Ascending aorta (tissue), 2 donors: Measurements from ENCODE around the gene GJA4. TPM values are rescaled to one million over a fixed set of nuclear protein-coding genes. Genes with fewer than 3 reads are reported as not detected.

Source experiments
- DNase-seq, 2 donors: peaks; one replicate each; pipeline ENCODE4 v3.0.0-alpha.2; 2019; ENCODE audit warnings: low spot score in 2 of 2
- H3K27ac ChIP-seq, 2 donors: fragments of 200-600 bp; sonication (generic); one replicate each; pipeline ENCODE4 v1.5.1; 2016 to 2017; ENCODE audit warnings: mild to moderate bottlenecking in 1 of 2
- H3K27me3 ChIP-seq: fragments of 200-600 bp; sonication (generic); one replicate; pipeline ENCODE4 v1.5.1; 2017
- H3K36me3 ChIP-seq, 2 donors: fragments of 200-600 bp; sonication (generic); one replicate each; pipeline ENCODE4 v1.5.1; 2016
- H3K4me1 ChIP-seq, 2 donors: fragments of 200-600 bp; sonication (generic); one replicate each; pipeline ENCODE4 v1.5.1; 2016 to 2017; ENCODE audit warnings: mild to moderate bottlenecking in 1 of 2
- H3K4me3 ChIP-seq, 2 donors: fragments of 200-600 bp; sonication (generic); one replicate each; pipeline ENCODE4 v1.5.1; 2016 to 2017; ENCODE audit warnings: mild to moderate bottlenecking in 1 of 2
- H3K9me3 ChIP-seq, 2 donors: fragments of 200-600 bp; sonication (generic); one replicate each; pipeline ENCODE4 v1.5.1; 2016
- CTCF ChIP-seq, 3 experiments: fragments of 200-600 bp in 2 of 3; fragments of 450-650 bp in 1 of 3; sonication (generic) in 2 of 3; IDR thresholded peaks; one replicate each; pipeline ENCODE4 v1.5.1; 2016 to 2019; ENCODE audit warnings: antibody characterized with exemption in 3 of 3, mild to moderate bottlenecking in 1 of 3, moderate library complexity in 1 of 3
- intact Hi-C: fragments of 100-400 bp; cut with DNase I; formaldehyde crosslinking; loops from one replicate; pipeline ENCODE4 v1.15.1; 2023
- total RNA-seq: library from RNA; depleted of rRNA; stranded (reverse); fragments of >200 nt; gene quantifications from one replicate; pipeline ENCODE4 v1.1.0, GENCODE V29; 2016

The GJA4 gene
- total RNA-seq, 1 donor from 2014 or later = 190 TPM

- intact Hi-C loops = no loop called here
- peak overlapping the region in 1 of 2 donors; percentile 31 for H3K4me3 ChIP-seq
- no peak for DNase-seq
- peaks cover 3 to 27% of the 10 kb centered on the region in 2 donors for H3K4me1 ChIP-seq
- peaks cover 0 to 9% of the 10 kb centered on the region in 2 donors for H3K9me3 ChIP-seq
- TF ChIP-seq CTCF (IDR thresholded peaks at IDR 0.05) = no peak
- peak overlapping the region; percentile 86 to 87 for H3K27ac ChIP-seq
- no peaks in the 10 kb centered on the region for H3K36me3 ChIP-seq
- no peaks in the 10 kb centered on the region for H3K27me3 ChIP-seq
Measured at GRCh38 chr1:34824817-34825454, 32.1 kb downstream of the GJA4 start.

DNA sequence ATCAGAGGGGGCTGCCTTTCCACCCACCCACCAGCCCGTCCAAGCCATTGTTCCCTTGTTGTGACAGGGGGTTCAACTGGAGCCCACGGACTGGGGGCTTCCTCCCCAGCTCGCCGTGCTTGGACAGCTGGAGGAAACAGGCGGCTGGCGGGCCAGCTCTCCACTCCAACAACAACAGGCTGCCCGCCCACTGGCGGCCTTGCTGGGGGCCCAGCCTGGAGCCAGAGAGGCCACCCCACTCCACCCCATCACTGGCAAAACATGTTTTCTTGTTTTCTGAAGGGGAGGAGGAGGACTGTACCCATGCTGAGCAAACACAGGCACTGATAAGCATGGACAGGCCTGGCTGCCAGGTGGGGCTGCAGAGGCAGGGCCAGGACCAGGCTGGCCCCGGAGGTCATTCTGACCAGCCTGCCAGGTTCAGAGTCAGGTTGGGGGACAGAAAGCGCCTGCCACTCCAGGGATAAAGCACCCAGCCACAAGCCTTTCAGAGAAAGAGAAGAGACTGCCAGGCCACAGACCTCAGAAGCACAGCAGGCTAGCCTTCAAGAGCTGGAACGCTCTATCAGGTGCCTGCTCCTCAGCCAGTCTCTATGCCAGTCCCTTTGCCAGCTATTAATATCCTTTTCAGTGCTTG lies 32.8 kb downstream of the GJA4 start:
- Histone ChIP-seq H3K9me3 (peaks cover 0 to 5% of the 10 kb centered on the region in 2 donors), H3K4me1 (peaks cover 3 to 30% of the 10 kb centered on the region in 2 donors), H3K27ac (peak overlapping the region; percentile 86 to 87), H3K27me3 (no peaks in the 10 kb centered on the region), H3K36me3 (no peaks in the 10 kb centered on the region), H3K4me3 (peak overlapping the region in 1 of 2 donors; percentile 31)
- intact Hi-C loops = no loop called here
- peak in 1 of 2 donors; percentile 66 for DNase-seq
- no peak for TF ChIP-seq CTCF (IDR thresholded peaks at IDR 0.05)

DNA sequence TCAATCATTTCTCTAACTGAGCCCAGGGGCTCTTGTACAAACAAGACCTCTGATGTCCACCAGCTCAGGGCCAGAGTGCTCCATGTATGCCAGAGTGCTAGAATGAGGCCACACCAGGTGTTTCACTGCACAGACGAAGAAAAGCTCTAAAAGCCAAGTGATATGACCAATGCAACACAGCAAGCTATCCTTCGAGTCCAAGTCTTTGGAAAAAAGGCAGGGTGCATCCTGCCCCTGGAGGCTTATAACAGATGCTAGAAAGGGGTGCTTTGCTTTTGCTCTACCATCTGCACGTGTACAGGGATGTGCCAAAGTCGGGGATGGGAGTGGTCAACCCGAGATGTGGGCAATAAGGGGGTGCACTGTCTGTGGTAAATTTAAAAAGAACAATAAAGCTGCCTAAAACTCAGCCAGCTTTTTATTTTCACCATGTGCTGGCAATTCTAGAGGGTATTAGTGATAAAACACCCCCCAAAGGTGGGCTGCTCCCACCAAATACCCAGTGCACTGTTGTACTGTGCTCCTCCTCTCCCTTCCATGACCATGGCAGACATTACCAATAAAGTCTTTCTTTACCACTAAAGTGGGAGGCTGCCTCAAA lies 34.6 kb downstream of the GJA4 start:
- Histone ChIP-seq H3K27ac (peak overlapping the region; percentile 55 to 59), H3K4me3 (no peak overlapping the region), H3K36me3 (no peaks in the 10 kb centered on the region), H3K27me3 (no peaks in the 10 kb centered on the region), H3K4me1 (peaks cover 3 to 30% of the 10 kb centered on the region in 2 donors), H3K9me3 (no peaks in the 10 kb centered on the region)
- no peak for DNase-seq
- TF ChIP-seq CTCF (IDR thresholded peaks at IDR 0.05) = no peak
- intact Hi-C loops = no loop called here

DNA sequence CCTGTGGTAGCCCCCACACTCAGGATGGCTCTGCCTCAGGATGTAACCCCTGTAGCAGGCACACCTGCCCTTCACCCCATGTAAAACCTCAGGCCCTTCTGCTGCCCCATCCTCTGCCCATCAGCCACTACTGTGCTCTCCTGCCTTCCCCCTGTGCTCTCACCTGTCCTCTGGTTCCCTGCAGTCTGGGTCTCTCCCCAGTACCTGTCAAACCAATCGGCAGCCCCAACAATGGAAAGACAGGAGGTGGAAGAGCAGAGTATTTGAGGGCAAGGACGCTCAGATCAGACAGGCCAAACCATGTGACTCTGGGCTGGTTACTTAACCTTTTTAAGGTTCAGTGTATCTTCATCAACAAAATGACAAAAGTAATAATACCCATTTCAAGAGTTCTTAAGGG lies 35.8 kb downstream of the GJA4 start:
- H3K36me3 ChIP-seq = no peaks in the 10 kb centered on the region
- peaks cover 6 to 30% of the 10 kb centered on the region in 2 donors for H3K4me1 ChIP-seq
- TF ChIP-seq CTCF (IDR thresholded peaks at IDR 0.05) = no peak
- peak in 1 of 2 donors; percentile 45 for DNase-seq
- H3K9me3 ChIP-seq = no peaks in the 10 kb centered on the region
- intact Hi-C loops = no loop called here
- H3K4me3 ChIP-seq = no peak overlapping the region
- peak overlapping the region; percentile 55 to 59 for H3K27ac ChIP-seq
- no peaks in the 10 kb centered on the region for H3K27me3 ChIP-seq

DNA sequence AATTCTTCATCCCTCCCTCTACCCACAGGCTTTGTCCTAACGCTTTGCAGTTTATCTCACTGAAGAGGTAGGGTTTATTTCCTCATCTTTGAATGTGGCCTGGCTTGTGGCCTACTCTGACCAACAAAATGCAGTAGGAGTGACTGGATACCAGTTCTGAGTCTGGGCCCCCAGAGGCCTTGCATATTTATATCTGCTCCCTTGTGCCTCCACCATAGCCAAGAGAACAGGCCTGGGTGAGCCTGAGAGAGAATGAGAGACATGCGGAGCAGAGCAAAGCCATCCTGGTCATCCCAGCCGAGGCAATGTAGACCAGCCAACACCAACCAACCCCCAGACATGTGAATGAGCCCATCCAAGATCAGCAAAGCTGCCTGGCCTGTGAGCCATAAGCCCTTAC lies 36.5 kb downstream of the GJA4 start:
- peaks cover 6 to 30% of the 10 kb centered on the region in 2 donors for H3K4me1 ChIP-seq
- no peaks in the 10 kb centered on the region for H3K36me3 ChIP-seq
- no peak for TF ChIP-seq CTCF (IDR thresholded peaks at IDR 0.05)
- intact Hi-C loops = no loop called here
- DNase-seq = peak in 1 of 2 donors; percentile 62
- peak overlapping the region; percentile 55 to 59 for H3K27ac ChIP-seq
- no peaks in the 10 kb centered on the region for H3K9me3 ChIP-seq
- H3K4me3 ChIP-seq = no peak overlapping the region
- H3K27me3 ChIP-seq = no peaks in the 10 kb centered on the region
